GM19463 (cell line): ENCODE data around the gene CYSLTR2.
"Not testable (repeated sequence)": the region's sequence is repeated elsewhere in the genome, so short reads cannot be mapped to it uniquely, and the experiment has no call there.

ENCODE experiments used
- ATAC-seq: cut with Tn5 transposase; IDR thresholded peaks from one replicate; pipeline ENCODE4 v1.9.1; 2021; ENCODE audit warnings: mild to moderate bottlenecking, moderate library complexity; ENCODE audit not compliant: unreplicated experiment

The CYSLTR2 gene

DNA sequence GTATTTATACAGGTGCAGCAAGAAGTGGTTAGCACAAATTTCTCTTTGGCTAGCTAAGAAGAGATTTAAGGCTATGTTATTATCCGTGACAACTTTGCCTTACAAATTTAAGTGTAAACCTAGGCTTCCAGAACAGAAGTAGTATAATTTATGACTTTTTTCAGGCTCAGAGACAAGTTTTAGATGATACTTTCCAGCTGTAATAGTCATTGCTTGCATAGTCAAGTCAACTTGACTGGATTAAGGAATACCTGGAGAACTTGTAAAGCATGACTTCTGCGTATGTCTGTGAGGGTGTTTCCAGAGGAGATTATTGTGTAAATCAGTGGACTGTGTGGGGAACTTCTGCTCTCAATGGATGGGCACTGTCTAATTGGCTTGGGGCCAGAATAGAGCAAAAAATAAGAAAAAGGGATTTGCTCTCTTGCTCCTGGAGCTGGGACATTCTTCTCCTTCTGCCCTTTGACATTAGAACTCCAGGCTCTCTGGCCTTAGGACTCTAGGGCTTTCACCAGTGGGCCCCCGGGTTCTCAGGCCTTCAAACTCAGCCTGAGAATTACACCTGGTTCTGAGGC lies 33.0 kb downstream of the CYSLTR2 start:
- ATAC-seq: no peak

DNA sequence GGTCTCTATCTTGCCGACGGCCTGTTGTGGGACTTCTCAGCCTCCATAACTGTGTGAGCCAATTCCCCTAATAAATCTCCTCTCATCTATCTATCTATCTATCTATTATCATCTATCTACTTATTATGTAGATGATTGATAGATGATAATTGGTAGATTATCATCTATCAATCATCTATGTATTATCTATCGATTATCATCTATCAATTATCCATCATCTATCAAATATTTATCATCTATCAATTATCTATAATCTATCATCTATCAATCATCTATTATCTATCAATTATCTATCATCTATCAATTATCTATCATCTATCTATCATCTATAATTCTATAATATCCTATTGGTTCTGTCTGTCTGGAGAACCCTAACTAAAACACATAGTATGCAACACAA lies 33.5 kb downstream of the CYSLTR2 start:
- no peak for ATAC-seq

DNA sequence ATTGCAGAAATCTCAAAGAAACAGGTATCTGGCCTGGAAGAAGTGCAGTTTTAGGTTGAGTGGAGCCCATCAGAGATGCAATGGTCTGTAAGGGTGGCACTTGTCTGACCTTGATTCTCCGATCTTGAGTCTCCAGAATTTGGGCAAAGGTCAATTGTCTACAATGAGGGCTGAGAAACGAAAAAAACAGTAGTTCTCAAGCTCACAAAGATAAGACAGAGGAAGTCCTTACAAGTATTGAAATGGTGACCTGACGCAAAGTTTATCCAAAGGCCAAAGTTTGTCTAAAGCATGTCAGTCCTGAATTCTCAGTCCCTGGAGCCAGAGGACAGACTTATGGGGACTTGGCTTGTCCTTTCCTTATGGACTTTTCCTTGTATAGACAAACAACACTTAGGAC lies 40.3 kb downstream of the CYSLTR2 start:
- no peak for ATAC-seq

DNA sequence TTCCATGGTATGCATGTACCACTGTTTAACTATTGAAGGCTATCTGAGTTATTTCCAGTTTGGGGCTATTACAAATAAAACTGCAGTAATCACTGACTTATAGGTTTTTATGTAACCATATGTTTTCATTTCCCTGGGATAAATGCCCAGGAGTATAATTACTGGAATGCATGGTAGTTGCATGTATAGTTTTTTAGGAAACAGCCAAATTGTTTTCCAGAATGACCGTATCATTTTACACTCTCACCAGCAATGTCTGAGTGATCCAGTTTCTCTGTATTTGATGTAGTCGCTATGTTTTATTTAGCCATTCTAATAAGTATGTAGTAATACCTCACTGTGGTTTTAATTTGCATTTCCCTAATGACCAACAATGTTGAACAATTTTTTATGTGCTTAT lies 42.0 kb downstream of the CYSLTR2 start:
- ATAC-seq: no peak

DNA sequence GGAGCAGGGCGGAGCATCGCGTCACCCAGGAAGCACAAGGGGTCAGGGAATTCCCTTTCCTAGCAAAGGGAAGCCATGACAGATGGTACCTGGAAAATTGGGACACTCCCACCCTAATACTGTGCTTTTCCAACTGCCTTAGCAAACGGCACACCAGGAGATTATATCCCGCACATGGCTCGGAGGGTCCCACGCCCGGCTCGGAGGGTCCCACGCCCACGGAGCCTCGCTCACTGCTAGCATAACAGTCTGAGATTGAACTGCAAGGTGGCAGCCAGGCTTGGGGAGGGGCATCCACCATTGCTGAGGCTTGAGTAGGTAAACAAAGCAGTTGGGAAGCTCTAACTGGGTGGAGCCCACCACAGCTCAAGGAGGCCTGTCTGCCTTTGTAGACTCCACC lies 42.9 kb downstream of the CYSLTR2 start:
- ATAC-seq: not testable (repeated sequence)

DNA sequence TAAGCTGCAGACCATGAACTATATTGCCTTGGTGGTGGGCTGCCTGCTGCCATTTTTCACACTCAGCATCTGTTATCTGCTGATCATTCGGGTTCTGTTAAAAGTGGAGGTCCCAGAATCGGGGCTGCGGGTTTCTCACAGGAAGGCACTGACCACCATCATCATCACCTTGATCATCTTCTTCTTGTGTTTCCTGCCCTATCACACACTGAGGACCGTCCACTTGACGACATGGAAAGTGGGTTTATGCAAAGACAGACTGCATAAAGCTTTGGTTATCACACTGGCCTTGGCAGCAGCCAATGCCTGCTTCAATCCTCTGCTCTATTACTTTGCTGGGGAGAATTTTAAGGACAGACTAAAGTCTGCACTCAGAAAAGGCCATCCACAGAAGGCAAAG lies 53.7 kb downstream of the CYSLTR2 start:
- no peak for ATAC-seq

DNA sequence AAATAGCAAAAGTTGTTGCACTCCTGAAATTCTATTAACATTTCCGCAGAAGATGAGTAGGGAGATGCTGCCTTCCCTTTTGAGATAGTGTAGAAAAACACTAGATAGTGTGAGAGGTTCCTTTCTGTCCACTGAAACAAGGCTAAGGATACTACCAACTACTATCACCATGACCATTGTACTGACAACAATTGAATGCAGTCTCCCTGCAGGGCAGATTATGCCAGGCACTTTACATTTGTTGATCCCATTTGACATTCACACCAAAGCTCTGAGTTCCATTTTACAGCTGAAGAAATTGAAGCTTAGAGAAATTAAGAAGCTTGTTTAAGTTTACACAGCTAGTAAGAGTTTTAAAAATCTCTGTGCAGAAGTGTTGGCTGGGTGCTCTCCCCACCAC lies 55.0 kb downstream of the CYSLTR2 start:
- no peak for ATAC-seq

DNA sequence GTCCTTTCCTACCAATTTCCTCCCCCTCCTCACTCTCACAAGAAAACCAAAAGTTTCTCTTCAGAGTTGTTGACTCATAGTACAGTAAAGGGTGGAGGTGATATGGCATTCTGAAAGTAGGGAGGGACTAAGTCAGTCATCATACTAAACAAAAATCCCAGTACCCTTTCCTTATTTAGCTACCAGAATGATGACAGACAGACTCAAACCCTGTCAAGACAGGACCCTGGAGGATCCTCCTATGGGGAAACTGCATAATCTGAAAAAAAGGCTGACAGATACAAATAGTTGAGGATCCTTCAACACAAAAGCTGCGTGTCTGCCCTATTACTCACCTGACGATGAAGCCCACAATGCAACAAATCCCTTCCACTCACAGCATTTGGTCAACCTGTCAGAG lies 55.5 kb downstream of the CYSLTR2 start:
- ATAC-seq: no peak

DNA sequence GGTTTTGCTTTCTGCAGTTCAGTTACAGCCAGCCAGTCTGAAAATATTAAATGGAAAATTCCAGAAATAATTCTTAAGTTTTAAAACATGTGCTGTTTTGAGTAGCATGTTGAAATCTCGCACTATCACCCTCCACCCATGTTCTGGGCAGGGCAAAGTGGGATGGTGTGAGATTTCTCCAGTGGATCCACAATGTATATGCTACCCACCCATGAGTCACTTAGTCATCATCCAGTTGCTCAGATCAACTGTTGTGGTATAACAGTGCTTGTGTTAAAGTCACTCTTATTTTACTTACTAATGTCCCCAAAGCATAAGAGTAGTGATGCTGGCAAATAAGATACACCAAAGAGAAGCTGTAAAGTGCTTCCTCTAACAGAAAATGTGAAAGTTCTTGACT lies 56.4 kb downstream of the CYSLTR2 start:
- ATAC-seq: no peak

DNA sequence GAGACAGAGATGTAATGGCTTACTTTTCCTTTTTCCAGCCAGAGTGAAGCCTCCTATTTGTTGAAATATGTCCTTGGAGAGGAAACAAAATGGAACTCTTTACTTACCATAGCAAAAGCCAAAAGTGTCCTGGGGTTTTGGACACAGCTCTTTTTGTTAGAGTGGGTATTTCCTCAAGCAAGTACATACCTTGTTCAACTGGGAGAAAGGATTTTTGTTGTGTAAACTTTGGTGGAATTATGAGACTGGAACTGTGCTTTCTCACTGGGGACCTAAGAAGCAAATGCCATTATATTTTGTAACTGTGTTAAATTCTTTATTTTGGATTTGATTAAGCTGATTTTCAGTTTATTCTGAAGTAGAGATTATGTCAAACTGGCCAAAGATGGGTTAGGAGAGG lies 58.4 kb downstream of the CYSLTR2 start:
- no peak for ATAC-seq

DNA sequence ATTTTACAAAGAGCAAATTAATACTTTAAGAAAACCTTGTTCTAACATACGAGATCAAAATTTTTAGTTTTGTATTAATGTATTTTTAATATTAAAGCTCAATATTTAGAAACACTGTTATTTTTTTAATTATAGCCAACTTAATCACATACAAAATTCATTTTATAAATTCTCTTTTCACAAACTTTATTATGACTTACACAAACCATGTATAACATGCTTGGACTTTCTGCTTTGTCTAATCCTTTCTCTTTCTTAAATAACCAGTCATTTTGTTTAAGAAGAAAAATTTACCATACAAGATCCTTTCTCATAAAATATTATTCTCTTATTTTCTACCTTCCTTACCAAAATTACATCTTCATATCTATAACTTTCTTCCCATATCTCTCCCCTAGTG lies 62.2 kb downstream of the CYSLTR2 start:
- no peak for ATAC-seq

DNA sequence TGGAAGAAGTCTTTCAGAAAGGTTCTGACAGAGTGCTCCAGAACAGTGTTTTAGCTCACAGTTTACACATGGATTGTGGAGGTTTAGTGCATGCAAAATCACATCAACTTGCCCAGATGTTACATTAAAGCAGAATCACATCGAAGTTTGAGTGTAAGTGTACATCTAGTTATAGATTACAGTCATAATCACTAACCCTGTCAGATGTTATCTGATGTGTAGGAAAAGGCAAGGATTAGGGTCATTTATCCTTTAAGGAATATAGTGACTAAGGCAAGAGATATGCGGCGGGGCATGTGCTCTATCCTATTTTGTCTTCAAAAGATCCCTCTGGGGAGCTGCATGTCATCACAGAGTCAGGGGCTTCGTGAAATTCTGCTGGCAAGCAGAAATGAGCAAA lies 66.9 kb downstream of the CYSLTR2 start:
- ATAC-seq: no peak

DNA sequence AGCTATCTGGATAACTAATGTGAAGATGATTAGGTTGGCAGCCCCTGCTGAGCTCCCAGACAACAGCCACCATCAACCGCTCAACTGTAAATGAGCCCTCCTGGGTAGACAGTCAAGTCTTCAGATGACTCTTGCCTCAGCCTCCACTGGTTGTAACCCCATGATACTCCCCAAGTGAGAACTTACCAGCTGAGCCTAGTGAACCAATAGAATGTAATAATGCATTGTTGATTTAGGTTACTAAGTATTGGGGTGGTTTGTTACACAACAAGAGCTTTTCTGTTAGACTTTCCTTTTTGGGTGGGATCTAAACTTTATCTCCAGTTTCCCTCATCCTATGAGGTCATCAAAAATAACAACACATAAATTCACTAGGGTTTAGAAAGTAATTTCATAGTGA lies 69.4 kb downstream of the CYSLTR2 start:
- ATAC-seq: no peak

DNA sequence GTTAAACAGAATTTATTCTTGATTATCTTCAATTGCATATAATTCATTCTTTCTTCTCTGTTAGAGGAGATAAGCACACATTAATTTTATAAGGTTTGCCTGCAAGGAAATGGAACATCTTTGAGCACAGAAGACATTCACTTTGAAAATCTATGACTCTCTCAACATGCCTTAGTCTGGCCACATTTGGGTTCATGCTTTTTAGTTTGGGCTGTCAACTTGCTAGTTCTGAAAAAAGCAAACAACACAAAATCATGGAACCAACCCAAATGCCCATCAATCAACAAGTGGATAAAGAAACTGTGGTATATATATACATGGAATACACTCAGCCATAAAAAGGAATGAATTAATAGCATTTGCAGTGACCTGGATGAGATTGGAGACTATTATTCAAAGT lies 71.5 kb downstream of the CYSLTR2 start:
- ATAC-seq: no peak

DNA sequence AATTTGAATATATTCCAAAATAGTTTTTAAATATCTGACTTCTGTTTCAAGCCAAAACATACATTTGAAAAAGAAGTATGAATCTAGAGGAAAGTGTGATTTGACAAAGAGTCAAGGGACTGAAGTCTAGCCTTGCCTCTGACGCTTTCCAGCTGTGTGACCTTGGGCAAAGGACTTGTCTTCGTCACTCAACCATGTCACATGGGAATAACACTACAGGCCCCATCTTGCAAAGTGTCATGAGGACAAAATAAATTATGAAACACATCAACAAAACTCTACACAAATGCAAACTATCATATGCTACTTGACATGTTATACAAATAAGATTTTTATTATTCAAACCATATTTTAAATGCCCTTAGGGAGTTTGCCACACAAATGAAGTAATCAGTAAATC lies 73.0 kb downstream of the CYSLTR2 start:
- ATAC-seq: no peak

DNA sequence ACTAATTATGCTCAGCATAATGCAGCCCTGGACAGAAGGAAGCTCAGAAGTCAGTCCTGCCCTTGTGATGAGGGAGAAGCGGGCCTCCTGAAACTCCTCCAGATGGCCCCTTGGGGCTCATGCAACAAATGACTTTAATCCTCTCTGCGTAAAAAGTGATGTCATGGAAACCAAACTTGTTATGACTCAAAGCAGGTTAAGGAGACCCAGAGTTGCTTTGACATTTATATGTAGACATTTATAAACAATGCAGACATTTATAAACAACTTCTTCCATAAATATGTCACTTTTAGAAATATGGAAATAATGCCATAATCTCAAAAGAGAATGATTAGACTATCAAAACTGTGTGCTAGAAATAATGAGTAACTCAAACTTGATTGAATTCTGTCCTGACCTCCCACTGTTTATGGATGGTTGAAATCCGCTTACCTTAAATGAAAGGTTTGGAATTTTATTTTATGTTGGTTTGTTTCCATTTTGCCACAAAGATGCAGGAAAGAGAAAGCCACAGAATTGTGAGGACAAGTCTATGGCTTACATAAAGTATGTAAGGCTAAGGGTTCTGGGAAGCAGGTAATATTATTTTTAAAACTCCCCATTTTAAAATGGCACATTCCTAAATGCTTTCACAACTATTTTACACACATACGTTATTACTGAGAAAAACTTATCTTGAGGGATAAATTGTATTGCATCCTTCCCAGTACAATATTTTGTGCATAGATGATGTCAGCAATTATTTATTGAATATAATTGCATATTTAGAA lies 73.7 kb downstream of the CYSLTR2 start:
- ATAC-seq: peak; percentile 50

DNA sequence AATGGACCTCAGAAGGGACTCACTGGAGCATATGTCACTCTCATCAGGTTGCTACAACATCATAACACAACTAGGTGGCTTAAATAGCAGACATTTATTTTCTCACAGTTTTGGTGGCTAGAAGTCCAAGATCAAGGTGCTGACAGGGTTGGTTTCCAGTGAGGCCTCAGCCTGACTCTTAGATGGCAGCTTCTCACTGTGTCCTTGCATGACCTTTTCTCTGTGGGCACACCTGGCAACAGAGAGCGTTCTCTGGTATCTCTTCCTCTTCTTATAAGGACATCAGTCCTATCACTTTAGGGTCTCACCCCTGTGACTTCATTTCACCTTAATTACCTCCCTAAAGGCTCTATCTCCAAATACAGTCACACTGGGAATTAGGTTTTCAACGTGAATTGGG lies 74.5 kb downstream of the CYSLTR2 start:
- ATAC-seq: no peak

DNA sequence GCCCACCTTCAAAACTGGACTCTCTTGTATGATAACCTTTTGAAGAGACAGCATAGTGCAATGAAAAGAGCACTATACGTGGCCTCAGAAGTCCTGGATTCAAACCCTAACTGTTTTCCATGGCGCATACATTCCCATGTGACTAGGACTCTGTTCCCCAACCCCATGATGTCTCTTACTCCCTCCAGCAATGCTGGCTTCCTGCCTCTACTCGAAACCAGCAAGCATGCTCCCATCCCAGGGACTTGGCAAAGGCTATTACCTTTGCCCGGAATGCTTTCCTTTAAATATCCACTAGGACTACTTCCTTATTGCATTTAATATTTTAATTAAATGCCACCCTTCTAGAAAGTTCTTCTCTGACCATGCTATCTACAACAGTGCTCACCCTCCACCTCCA lies 75.1 kb downstream of the CYSLTR2 start:
- ATAC-seq: no peak

DNA sequence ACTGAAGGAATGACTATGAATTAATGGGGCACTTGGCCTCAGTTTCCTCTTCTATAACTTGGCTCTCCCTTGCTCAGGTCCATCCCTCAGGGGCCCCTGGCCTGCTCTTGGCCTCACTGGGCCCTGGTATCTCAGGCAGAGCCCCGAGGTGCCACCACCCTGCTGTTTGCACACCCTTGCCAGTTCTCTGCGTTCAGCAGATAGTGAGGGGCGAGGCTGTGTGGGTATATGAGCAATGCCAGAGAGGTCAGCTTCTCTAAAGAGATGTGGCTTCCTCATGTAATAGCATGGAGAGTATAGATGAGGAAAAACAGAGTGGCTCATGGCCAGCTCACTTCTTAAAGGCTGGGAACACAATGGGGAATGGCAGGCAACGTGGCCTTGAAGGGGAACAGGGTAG lies 76.1 kb downstream of the CYSLTR2 start:
- ATAC-seq: no peak

DNA sequence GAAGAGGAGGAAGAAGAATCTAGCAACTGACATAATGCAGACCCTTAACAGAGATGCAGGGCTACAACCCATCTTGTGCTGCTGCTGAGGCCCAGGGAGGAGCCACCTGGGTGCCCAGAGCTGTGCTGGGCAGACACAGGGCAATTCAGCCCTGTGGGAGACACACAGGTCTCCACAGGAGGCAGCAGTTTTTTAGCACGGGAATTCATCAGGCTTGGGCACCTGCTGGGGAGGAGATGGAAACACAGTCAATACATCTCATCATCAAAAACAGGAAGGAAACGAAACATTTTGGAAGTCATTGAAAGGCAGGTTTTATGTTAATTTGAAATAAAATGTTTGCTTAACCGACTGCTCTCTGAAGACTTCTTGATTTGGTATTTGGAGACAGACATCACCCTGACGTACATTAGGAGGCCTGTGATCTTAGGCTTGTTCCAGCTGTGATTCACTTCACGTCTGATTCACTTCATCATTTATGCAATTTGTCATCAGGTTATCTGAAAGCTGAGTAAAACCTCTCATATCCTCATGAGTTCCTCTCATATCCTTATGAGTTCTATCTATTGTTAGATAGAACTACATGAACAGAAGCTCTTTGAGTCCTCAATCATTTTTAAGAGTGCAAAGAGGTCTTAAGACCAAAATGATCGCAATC lies 77.4 kb downstream of the CYSLTR2 start:
- no peak for ATAC-seq

DNA sequence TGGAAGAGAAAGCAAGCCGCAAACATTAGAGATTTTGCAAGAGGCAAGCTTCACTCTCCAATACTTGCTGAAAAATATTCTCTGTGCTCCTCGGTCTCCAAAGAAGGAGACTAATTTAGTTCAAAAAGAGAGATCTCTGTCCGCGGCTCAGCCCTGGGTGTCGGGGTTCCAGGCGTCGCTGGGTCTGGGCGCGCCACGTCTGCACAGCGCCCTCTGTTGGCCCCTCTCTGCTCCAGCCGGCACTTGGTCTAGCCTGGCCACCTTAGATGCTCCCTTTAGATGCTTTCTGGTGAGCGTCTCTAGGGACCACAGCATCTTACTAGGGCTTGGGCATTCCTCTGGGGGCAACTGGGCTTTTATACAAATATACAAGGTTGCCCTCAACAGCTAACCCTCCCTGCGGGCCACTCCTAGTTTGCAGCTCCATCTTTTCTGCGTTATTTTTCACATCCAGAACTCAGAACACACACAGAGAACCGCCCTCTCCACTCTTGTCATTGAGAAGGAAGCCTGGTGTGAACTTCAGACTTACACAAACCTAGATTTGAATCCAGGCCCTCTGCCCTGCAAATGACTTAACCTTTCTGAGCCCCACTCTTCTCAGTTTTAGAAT lies 78.3 kb downstream of the CYSLTR2 start:
- peak; percentile 55 for ATAC-seq

DNA sequence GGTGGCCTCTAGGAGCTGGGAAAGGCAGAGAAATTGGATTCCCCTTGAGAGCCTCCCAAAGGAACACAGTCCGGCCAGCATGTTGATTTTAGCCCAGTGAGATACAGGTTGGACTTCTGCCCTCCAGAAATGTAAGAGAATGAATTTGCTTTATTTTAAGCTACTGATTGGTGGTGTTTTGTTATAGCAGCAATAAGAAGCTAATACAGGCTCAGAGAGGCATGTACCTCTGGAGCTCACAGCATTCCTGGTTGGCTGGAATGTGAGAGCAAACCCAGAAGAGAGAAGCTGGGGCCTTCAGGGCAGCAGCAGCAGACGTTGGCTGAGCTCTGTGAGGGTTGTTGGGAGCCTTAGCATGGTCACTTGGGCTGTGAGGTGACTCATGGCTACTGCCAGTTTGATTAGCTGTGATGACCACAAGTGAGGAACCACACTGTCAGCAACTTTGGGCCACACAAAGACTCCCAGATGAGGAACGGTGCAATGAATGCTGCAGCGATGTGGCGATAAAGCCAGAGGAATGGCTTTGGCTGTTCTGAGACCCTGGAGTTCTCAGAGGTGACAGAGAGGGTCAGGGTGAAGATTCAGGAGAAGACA lies 80.1 kb downstream of the CYSLTR2 start:
- ATAC-seq: no peak
